Activated naive CD4-positive, alpha-beta T cell treated with anti-CD3 and anti-CD28 coated beads, Interleukin-2, amount 10 ng/mL, durations not matched to agents 7 days and 5 days (primary cell): ENCODE data around the gene RPS17.
A peak's percentile ranks its signal among the peaks of the same experiment; 100 is the strongest.

ENCODE experiments used
- CTCF ChIA-PET: fragments of 350-600 bp; sonication (Branson Sonifier 250); formaldehyde crosslinking; loops from one replicate; lab custom pipeline; 2021; ENCODE audit warnings: antibody characterized with exemption; lab: Charles Lee
- DNase-seq: peaks from one replicate; pipeline ENCODE4 v3.0.0-alpha.2; 2020
- H3K27ac Mint-ChIP-seq: one replicate; pipeline ENCODE4 v1.8.0; 2021; ENCODE audit warnings: mild to moderate bottlenecking, moderate library complexity, mixed read lengths
- H3K27me3 Mint-ChIP-seq: one replicate; pipeline ENCODE4 v1.8.0; 2021; ENCODE audit warnings: mild to moderate bottlenecking, mixed read lengths
- H3K36me3 Mint-ChIP-seq: one replicate; pipeline ENCODE4 v1.8.0; 2021; ENCODE audit warnings: mixed read lengths
- H3K4me1 Mint-ChIP-seq: one replicate; pipeline ENCODE4 v1.8.0; 2021; ENCODE audit warnings: mixed read lengths
- H3K4me3 Mint-ChIP-seq: one replicate; pipeline ENCODE4 v1.8.0; 2021; ENCODE audit warnings: mild to moderate bottlenecking, moderate library complexity, mixed read lengths
- H3K9me3 Mint-ChIP-seq: one replicate; pipeline ENCODE4 v1.8.0; 2021; ENCODE audit warnings: mixed read lengths

Gene RPS17

GRCh38 chr15:82556315-82557035, 16.2 kb upstream of the RPS17 start:
- H3K27me3 Mint-ChIP-seq, result peaks cover 32% of the 10 kb centered on the region
- no peak overlapping the region for H3K4me3 Mint-ChIP-seq
- H3K4me1 Mint-ChIP-seq, result no peaks in the 10 kb centered on the region
- H3K36me3 Mint-ChIP-seq, result no peaks in the 10 kb centered on the region
- DNase-seq, result no peak
- H3K9me3 Mint-ChIP-seq, result no peaks in the 10 kb centered on the region
- no peak overlapping the region for H3K27ac Mint-ChIP-seq
- CTCF ChIA-PET, result no interaction called here

GRCh38 chr15:82554849-82555248, 14.6 kb upstream of the RPS17 start:
- H3K4me3 Mint-ChIP-seq, result no peak overlapping the region
- no peaks in the 10 kb centered on the region for H3K9me3 Mint-ChIP-seq
- no peaks in the 10 kb centered on the region for H3K36me3 Mint-ChIP-seq
- peaks cover 36% of the 10 kb centered on the region for H3K27me3 Mint-ChIP-seq
- no peak overlapping the region for H3K27ac Mint-ChIP-seq
- CTCF ChIA-PET, result interaction anchor here (1.8 kb wide), 1 partner anchor 23 kb away, joined by 5 read pairs; no protein-coding TSS in a partner anchor
- no peaks in the 10 kb centered on the region for H3K4me1 Mint-ChIP-seq
- DNase-seq, result no peak

DNA sequence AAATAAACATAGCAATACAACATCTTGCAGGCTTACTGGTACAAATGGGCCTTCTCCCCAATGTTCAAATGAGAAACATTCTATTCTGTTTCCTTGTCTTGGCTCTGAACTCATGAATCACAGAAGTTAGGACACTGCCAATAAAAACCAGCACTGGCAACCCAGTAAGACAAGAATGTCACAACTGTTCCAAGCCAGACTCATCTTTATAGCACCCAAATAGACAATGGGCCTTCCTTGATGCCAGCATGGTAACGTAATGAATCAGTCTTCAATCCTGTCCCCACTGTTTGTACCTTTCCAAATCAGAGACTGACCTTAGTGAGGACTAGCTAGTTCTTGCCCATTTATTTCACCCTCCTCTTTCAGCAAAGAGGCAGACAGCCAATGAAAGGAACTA, 14.1 kb upstream of the RPS17 start:
- Mint-ChIP-seq H3K27me3 (peaks cover 38% of the 10 kb centered on the region), H3K4me3 (no peak overlapping the region), H3K4me1 (no peaks in the 10 kb centered on the region), H3K9me3 (no peaks in the 10 kb centered on the region), H3K36me3 (no peaks in the 10 kb centered on the region), H3K27ac (no peak overlapping the region)
- DNase-seq, result no peak
- CTCF ChIA-PET, result interaction anchor here (1.8 kb wide), 1 partner anchor 23 kb away, joined by 5 read pairs; no protein-coding TSS in a partner anchor

- CTCF ChIA-PET, result interaction anchor here (1.8 kb wide), 1 partner anchor 22 kb away, joined by 5 read pairs; no protein-coding TSS in a partner anchor
- H3K4me3 Mint-ChIP-seq, result no peak overlapping the region
- H3K27ac Mint-ChIP-seq, result no peak overlapping the region
- no peak for DNase-seq
- peaks cover 41% of the 10 kb centered on the region for H3K27me3 Mint-ChIP-seq
- no peaks in the 10 kb centered on the region for H3K9me3 Mint-ChIP-seq
- no peaks in the 10 kb centered on the region for H3K36me3 Mint-ChIP-seq
- H3K4me1 Mint-ChIP-seq, result no peaks in the 10 kb centered on the region
Observed at GRCh38 chr15:82553846-82554245, 13.6 kb upstream of the RPS17 start.

- Mint-ChIP-seq H3K27me3 (peaks cover 46% of the 10 kb centered on the region), H3K9me3 (no peaks in the 10 kb centered on the region), H3K4me1 (no peaks in the 10 kb centered on the region), H3K27ac (no peak overlapping the region), H3K4me3 (no peak overlapping the region), H3K36me3 (no peaks in the 10 kb centered on the region)
- DNase-seq, result no peak
- CTCF ChIA-PET, result no interaction called here
Observed at GRCh38 chr15:82552861-82553260, 12.6 kb upstream of the RPS17 start.

DNA sequence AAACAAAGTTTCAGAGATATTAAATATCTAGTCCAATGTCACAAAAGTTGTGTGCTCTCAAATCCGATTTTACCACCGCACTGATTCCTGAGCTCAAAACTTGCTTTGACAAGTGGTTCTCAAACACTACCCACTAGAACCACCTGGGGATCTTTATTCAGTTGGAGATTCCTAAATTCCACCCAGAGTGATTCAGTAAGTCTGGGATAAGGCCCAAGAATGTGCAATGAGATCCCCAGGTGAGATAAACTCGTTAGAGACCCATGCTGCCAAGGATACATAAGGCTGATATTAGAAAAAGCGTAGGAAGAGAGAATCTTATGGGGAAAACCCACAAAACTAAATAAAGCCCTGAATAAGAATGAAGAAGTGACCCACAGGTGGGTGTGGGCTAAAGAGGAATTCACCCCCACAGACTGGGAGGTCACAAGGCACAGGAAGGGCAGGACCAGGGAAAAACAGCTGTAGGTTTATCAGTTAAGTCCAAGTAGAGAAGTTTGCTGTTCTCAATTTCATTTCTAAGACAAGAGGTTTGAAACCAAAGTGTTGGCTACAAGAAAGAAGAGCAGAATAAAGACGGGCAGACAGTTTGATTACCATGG, 11.5 kb upstream of the RPS17 start:
- Mint-ChIP-seq H3K4me3 (no peak overlapping the region), H3K27me3 (peaks cover 41% of the 10 kb centered on the region), H3K9me3 (no peaks in the 10 kb centered on the region), H3K36me3 (no peaks in the 10 kb centered on the region), H3K27ac (no peak overlapping the region), H3K4me1 (no peaks in the 10 kb centered on the region)
- CTCF ChIA-PET, result interaction anchor here (1.0 kb wide), 1 partner anchor 21 kb away, joined by 4 read pairs; no protein-coding TSS in a partner anchor
- no peak for DNase-seq

- H3K27ac Mint-ChIP-seq, result no peak overlapping the region
- DNase-seq, result no peak
- CTCF ChIA-PET, result interaction anchor here (0.8 to 1.2 kb wide), 2 partner anchors 18 to 451 kb away, joined by 3 to 7 read pairs; no protein-coding TSS in a partner anchor
Observed at GRCh38 chr15:82549199-82549665, 9.0 kb upstream of the RPS17 start.

GRCh38 chr15:82548700-82549099, 8.4 kb upstream of the RPS17 start:
- no peaks in the 10 kb centered on the region for H3K36me3 Mint-ChIP-seq
- CTCF ChIA-PET, result interaction anchor here (0.7 to 1.2 kb wide), 3 partner anchors 9 to 452 kb away, joined by 3 to 7 read pairs (median 3); no protein-coding TSS in a partner anchor
- peaks cover 49% of the 10 kb centered on the region for H3K27me3 Mint-ChIP-seq
- no peaks in the 10 kb centered on the region for H3K9me3 Mint-ChIP-seq
- no peak for DNase-seq
- no peak overlapping the region for H3K27ac Mint-ChIP-seq
- no peaks in the 10 kb centered on the region for H3K4me1 Mint-ChIP-seq
- no peak overlapping the region for H3K4me3 Mint-ChIP-seq

More at GRCh38 chr15:82549199-82549665, 9.0 kb upstream of the RPS17 start:
- no peaks in the 10 kb centered on the region for H3K4me1 Mint-ChIP-seq
- H3K36me3 Mint-ChIP-seq, result no peaks in the 10 kb centered on the region
- H3K4me3 Mint-ChIP-seq, result no peak overlapping the region
- H3K27me3 Mint-ChIP-seq, result peaks cover 49% of the 10 kb centered on the region
- H3K9me3 Mint-ChIP-seq, result no peaks in the 10 kb centered on the region

DNA sequence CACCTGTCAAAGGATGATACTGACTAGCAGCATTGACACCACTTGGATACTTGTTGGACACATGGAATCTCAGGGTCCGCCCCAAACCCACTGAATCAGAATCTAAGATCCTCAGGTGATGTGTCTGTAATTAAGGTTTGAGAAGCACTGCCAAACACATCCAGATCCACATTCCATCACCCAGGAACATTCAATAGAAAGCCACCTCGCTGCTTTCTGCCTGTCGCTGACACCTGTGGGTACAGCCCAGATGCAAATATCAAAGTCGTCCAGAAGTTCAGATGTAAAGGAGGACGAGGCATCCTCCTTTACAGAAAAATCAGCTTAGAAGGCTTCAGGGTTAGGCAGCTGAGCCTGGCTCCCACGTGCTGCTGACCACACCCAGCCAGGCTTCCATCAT, 5.2 kb upstream of the RPS17 start:
- CTCF ChIA-PET, result no interaction called here
- DNase-seq, result no peak
- peaks cover 34% of the 10 kb centered on the region for H3K27me3 Mint-ChIP-seq
- H3K27ac Mint-ChIP-seq, result no peak overlapping the region
- no peak overlapping the region for H3K4me3 Mint-ChIP-seq
- H3K36me3 Mint-ChIP-seq, result no peaks in the 10 kb centered on the region
- H3K4me1 Mint-ChIP-seq, result peaks cover 18% of the 10 kb centered on the region
- no peaks in the 10 kb centered on the region for H3K9me3 Mint-ChIP-seq

DNA sequence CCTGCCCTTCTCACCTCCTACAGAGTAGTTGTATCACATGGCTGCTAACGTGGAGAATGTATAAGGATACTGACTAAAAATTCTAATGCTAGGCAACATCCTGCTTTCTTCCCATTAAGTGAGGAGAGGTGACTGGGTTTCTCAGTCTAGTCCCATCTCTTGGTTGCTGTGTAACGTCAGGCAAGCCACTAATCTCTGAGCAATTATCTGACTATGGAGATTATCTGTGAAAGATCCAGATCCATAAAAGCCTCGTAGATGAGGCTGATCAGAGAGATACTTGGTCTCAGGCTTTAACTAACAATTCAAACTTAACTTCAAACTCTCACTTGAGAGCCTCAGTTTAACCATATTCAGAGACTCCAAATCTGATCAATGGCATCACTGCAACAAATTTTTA, 4.7 kb upstream of the RPS17 start:
- no peaks in the 10 kb centered on the region for H3K9me3 Mint-ChIP-seq
- CTCF ChIA-PET, result no interaction called here

GRCh38 chr15:82544431-82544830, 4.2 kb upstream of the RPS17 start:
- Mint-ChIP-seq H3K36me3 (peaks cover 1% of the 10 kb centered on the region), H3K27ac (no peak overlapping the region), H3K27me3 (peaks cover 26% of the 10 kb centered on the region), H3K4me1 (peaks cover 18% of the 10 kb centered on the region), H3K4me3 (no peak overlapping the region), H3K9me3 (no peaks in the 10 kb centered on the region)
- CTCF ChIA-PET, result no interaction called here
- DNase-seq, result no peak

More for the DNA sequence above, 4.7 kb upstream of the RPS17 start:
- Mint-ChIP-seq H3K27ac (no peak overlapping the region), H3K4me3 (no peak overlapping the region), H3K4me1 (peaks cover 18% of the 10 kb centered on the region), H3K36me3 (no peaks in the 10 kb centered on the region), H3K27me3 (peaks cover 29% of the 10 kb centered on the region)
- no peak for DNase-seq

- CTCF ChIA-PET, result interaction anchor here (0.6 to 1.2 kb wide), 2 partner anchors 12 to 449 kb away, joined by 3 to 5 read pairs; no protein-coding TSS in a partner anchor
- H3K27ac Mint-ChIP-seq, result no peak overlapping the region
- no peaks in the 10 kb centered on the region for H3K9me3 Mint-ChIP-seq
- H3K27me3 Mint-ChIP-seq, result peaks cover 18% of the 10 kb centered on the region
- peaks cover 12% of the 10 kb centered on the region for H3K36me3 Mint-ChIP-seq
- peak overlapping the region; percentile 44 for H3K4me3 Mint-ChIP-seq
- peak; percentile 38 for DNase-seq
- H3K4me1 Mint-ChIP-seq, result peaks cover 30% of the 10 kb centered on the region
Observed at GRCh38 chr15:82543160-82543559, 2.9 kb upstream of the RPS17 start.

DNA sequence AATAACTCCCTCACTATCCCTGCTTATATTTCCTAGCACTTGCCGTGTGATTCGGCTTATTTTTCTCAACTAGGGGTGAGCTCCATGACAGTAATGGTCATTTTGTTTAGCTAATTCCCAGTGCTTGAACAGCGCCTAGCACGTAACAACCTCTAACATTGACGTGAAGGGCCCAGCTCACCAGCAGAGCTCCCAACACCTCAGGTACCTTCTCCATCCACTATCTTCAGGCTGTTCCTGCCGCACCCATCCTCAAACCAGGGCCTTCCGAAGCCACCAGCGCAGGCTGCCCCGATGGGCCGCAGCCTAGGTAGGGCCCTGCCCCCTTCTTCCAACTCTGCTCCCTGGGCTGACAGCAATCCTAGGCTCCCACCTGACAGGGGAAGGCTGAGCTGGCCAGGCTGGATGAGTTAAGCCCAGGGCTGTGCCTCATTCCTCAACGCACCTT, 751 bp upstream of the RPS17 start:
- CTCF ChIA-PET, result interaction anchor here (1.0 to 3.0 kb wide), 3 partner anchors 10 to 463 kb away, joined by 3 to 22 read pairs (median 3); no protein-coding TSS in a partner anchor
- Mint-ChIP-seq H3K4me1 (peaks cover 47% of the 10 kb centered on the region), H3K36me3 (peaks cover 29% of the 10 kb centered on the region), H3K9me3 (no peaks in the 10 kb centered on the region), H3K27me3 (peaks cover 18% of the 10 kb centered on the region), H3K4me3 (peak overlapping the region; percentile 96), H3K27ac (peak overlapping the region; percentile 97)
- no peak for DNase-seq

- Mint-ChIP-seq H3K4me3 (peak overlapping the region; percentile 96), H3K27ac (peak overlapping the region; percentile 97), H3K27me3 (peaks cover 9% of the 10 kb centered on the region), H3K36me3 (peaks cover 41% of the 10 kb centered on the region), H3K4me1 (peaks cover 47% of the 10 kb centered on the region), H3K9me3 (no peaks in the 10 kb centered on the region)
- DNase-seq, result no peak
- CTCF ChIA-PET, result interaction anchor here (0.6 to 3.0 kb wide), 2 partner anchors 8 to 9 kb away, joined by 3 to 22 read pairs; no protein-coding TSS in a partner anchor
Observed at GRCh38 chr15:82539691-82540054, 584 bp downstream of the RPS17 start.
